K562 (cell line): ENCODE data around the gene STUB1. TPM values are rescaled to one million over a fixed set of nuclear protein-coding genes. Genes with fewer than 3 reads are reported as not detected.

ENCODE experiments used
- CBX5 ChIP-seq: IDR thresholded peaks from 2 replicates; pipeline ENCODE4 v1.6.1; 2014; ENCODE audit warnings: low read depth, borderline replicate concordance
- CHD1 ChIP-seq: fragments of 200-600 bp; sonication (generic); IDR thresholded peaks from one replicate; pipeline ENCODE4 v1.6.1; 2012; ENCODE audit warnings: mild to moderate bottlenecking, moderate library complexity, low read length, inconsistent platforms
- CREB1 ChIP-seq, 2 experiments: sonication (generic) in 1 of 2; formaldehyde crosslinking in 1 of 2; IDR thresholded peaks; 2 replicates each; pipeline versions ENCODE4 v1.6.1 to v1.8.0; 2012 to 2022; ENCODE audit warnings: inconsistent platforms in 1 of 2, mild to moderate bottlenecking in 1 of 2, missing genetic modification reagents in 1 of 2, moderate library complexity in 1 of 2
- CTBP1 ChIP-seq: fragments of 450-650 bp; IDR thresholded peaks from 2 replicates; pipeline ENCODE4 v1.6.1; 2016; ENCODE audit warnings: borderline replicate concordance
- ETV5 ChIP-seq: sonication (generic); formaldehyde crosslinking; IDR thresholded peaks from 2 replicates; pipeline ENCODE4 v1.4.0; 2020; ENCODE audit warnings: low read depth, mild to moderate bottlenecking, missing genetic modification reagents
- FOXP4 ChIP-seq: sonication (generic); formaldehyde crosslinking; IDR thresholded peaks from 2 replicates; pipeline ENCODE4 v1.8.0; 2022; ENCODE audit warnings: mild to moderate bottlenecking, missing genetic modification reagents, borderline replicate concordance
- GABPB1 ChIP-seq: sonication (generic); formaldehyde crosslinking; IDR thresholded peaks from 2 replicates; pipeline ENCODE4 v1.8.0; 2022; ENCODE audit warnings: mild to moderate bottlenecking, missing genetic modification reagents
- ILK ChIP-seq: fragments of 450-650 bp; IDR thresholded peaks from 2 replicates; pipeline ENCODE4 v1.6.1; 2016; ENCODE audit warnings: missing genetic modification characterization, low read depth, mild to moderate bottlenecking, missing compliant biosample characterization, moderate library complexity, borderline replicate concordance
- MEF2D ChIP-seq: conservative IDR thresholded peaks from 2 replicates; pipeline ENCODE4 v1.6.1; 2016; ENCODE audit warnings: low read depth, missing genetic modification characterization, missing compliant biosample characterization
- SIN3A ChIP-seq, 2 experiments: fragments of 150-350 bp in 1 of 2; IDR thresholded peaks; 2 replicates each; pipeline ENCODE4 v1.6.1; 2011 to 2016; ENCODE audit warnings: borderline replicate concordance in 2 of 2, low read depth in 2 of 2, low read length in 2 of 2, mild to moderate bottlenecking in 2 of 2, moderate library complexity in 2 of 2; ENCODE audit not compliant: control insufficient read depth in 1 of 2
- SPI1 ChIP-seq: IDR thresholded peaks from 2 replicates; pipeline ENCODE4 v1.6.1; 2011; ENCODE audit warnings: low read depth, low read length, control low read depth, borderline replicate concordance
- TOE1 ChIP-seq, 2 experiments: fragments of 450-650 bp in 1 of 2; sonication (generic) in 1 of 2; formaldehyde crosslinking in 1 of 2; IDR thresholded peaks; 2 replicates each; pipeline versions ENCODE4 v1.7.1 to v1.8.0; 2016 to 2022; ENCODE audit warnings: borderline replicate concordance in 2 of 2, mild to moderate bottlenecking in 2 of 2, antibody characterized with exemption in 1 of 2, inconsistent platforms in 1 of 2, low read depth in 1 of 2, missing genetic modification reagents in 1 of 2, moderate library complexity in 1 of 2
- YY1 ChIP-seq, 3 experiments: IDR thresholded peaks; 2 replicates each; pipeline ENCODE4 v1.6.1; 2011; ENCODE audit warnings: low read length in 2 of 3, mild to moderate bottlenecking in 2 of 3, moderate library complexity in 2 of 3, borderline replicate concordance in 1 of 3, control low read depth in 1 of 3, low read depth in 1 of 3; ENCODE audit not compliant: insufficient read depth in 3 of 3, insufficient replicate concordance in 2 of 3, control insufficient read depth in 1 of 3, insufficient read length in 1 of 3; ENCODE audit errors: extremely low read depth in 1 of 3
- ZNF12 ChIP-seq: sonication (generic); formaldehyde crosslinking; IDR thresholded peaks from 2 replicates; pipeline ENCODE4 v1.4.0; 2020; ENCODE audit warnings: mild to moderate bottlenecking, missing genetic modification reagents
- ZNF174 ChIP-seq: fragments of 250-450 bp; sonication (Bioruptor Pico); IDR thresholded peaks from 2 replicates; pipeline ENCODE4 v1.4.0; 2020; ENCODE audit warnings: mild to moderate bottlenecking
- ZNF184 ChIP-seq: sonication (generic); formaldehyde crosslinking; IDR thresholded peaks from 2 replicates; pipeline ENCODE4 v1.5.0; 2020; ENCODE audit warnings: missing genetic modification reagents
- ZNF431 ChIP-seq: sonication (generic); formaldehyde crosslinking; IDR thresholded peaks from 2 replicates; pipeline ENCODE4 v1.8.0; 2022; ENCODE audit warnings: mild to moderate bottlenecking, missing genetic modification reagents
- ZNF778 ChIP-seq: fragments of 450-650 bp; formaldehyde crosslinking; IDR thresholded peaks from 2 replicates; pipeline ENCODE4 v1.4.0; 2020; ENCODE audit warnings: mild to moderate bottlenecking, moderate library complexity
- ZNF79 ChIP-seq: fragments of 250-450 bp; sonication (Bioruptor Pico); IDR thresholded peaks from 2 replicates; pipeline ENCODE4 v1.4.0; 2020; ENCODE audit warnings: low read depth, mild to moderate bottlenecking, moderate library complexity
- polyA plus RNA-seq, 8 experiments: library from polyadenylated mRNA; depleted of rRNA in 4 of 8; stranded (reverse) in 5 of 8; unstranded in 3 of 8; fragments of >200 nt; fragmentation: Nextera tagmentation in 2 of 8; fragmentation: Illumina TruSeq in 1 of 8; extraction: Ambion mirVana in 2 of 8; extraction: Trizol in 1 of 8; gene quantifications; 2 replicates each; pipeline versions ENCODE4 v1.2.1 to v1.2.3, GENCODE V29; 2011 to 2014; ENCODE audit warnings: inconsistent platforms in 1 of 8, missing spikeins in 1 of 8
- total RNA-seq, 7 experiments: library from RNA; depleted of rRNA in 6 of 7; stranded (reverse); fragments of >200 nt in 6 of 7; fragmentation: Illumina TruSeq in 2 of 7; extraction: Trizol in 2 of 7; gene quantifications; 2 replicates each; pipeline versions ENCODE4 v1.2.1 to v1.2.3, GENCODE V29; 2011 to 2021; ENCODE audit warnings: low replicate concordance in 1 of 7
- TF ChIP-seq, protein P1 (sequence below): fragments of 450-650 bp; IDR thresholded peaks from 2 replicates; pipeline ENCODE4 v1.6.1; 2016; ENCODE audit warnings: low read depth, mild to moderate bottlenecking, moderate library complexity
- TF ChIP-seq, protein P2 (sequence below): fragments of 450-650 bp; formaldehyde crosslinking; IDR thresholded peaks from 2 replicates; pipeline ENCODE4 v1.4.0; 2022; ENCODE audit warnings: missing genetic modification characterization

STUB1 gene
- total and polyA plus RNA-seq, 9 of the 15 experiments (the other 6 are each of a cell fraction or from before 2014, with no cell fraction given) = 10.6 to 251 (median 152) TPM

GRCh38 chr16:674968-675883, 5.0 kb upstream of the STUB1 start, which contains the start of gene RHBDL1 (continued):
- TF ChIP-seq SIN3A (IDR thresholded peaks at IDR 0.05; ENCODE audit: borderline replicate concordance in 2 of 2, control insufficient read depth in 1 of 2, low read depth in 2 of 2, low read length in 2 of 2) = peak; percentile 66 to 70; a peak in 3 of 4 replicates
- TF ChIP-seq FOXP4 (CRISPR knock-in tag) = 0 out of 2 replicates have a peak, but pooled peaks have one; percentile 63
- TF ChIP-seq, protein P1, sequence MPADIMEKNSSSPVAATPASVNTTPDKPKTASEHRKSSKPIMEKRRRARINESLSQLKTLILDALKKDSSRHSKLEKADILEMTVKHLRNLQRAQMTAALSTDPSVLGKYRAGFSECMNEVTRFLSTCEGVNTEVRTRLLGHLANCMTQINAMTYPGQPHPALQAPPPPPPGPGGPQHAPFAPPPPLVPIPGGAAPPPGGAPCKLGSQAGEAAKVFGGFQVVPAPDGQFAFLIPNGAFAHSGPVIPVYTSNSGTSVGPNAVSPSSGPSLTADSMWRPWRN = peak; percentile 58; the same call in 1 of the 2 replicates
- TF ChIP-seq CHD1 = peak; percentile 50
- TF ChIP-seq ZNF431 (CRISPR knock-in tag) = no peak
- TF ChIP-seq ETV5 (CRISPR knock-in tag) = no peak
- TF ChIP-seq YY1 (IDR thresholded peaks at IDR 0.05; ENCODE audit: borderline replicate concordance in 1 of 3, control insufficient read depth in 1 of 3, extremely low read depth in 1 of 3, insufficient read depth in 3 of 3, insufficient read length in 1 of 3, insufficient replicate concordance in 2 of 3, low read depth in 1 of 3, low read length in 2 of 3) = peak in 2 of 3 experiments; percentile 5 to 13
- no peak for TF ChIP-seq ZNF79 (CRISPR knock-in tag)
- TF ChIP-seq ZNF184 (CRISPR knock-in tag) = no peak
- no peak for TF ChIP-seq MEF2D (tag)
- TF ChIP-seq CTBP1 = peak; percentile 83
- TF ChIP-seq GABPB1 (CRISPR knock-in tag) = peak; percentile 45; the same call in 1 of the 2 replicates
- peak; percentile 32 for TF ChIP-seq SPI1
- no peak for TF ChIP-seq ILK (tag)
- no peak for TF ChIP-seq CBX5
- TF ChIP-seq TOE1 (IDR thresholded peaks at IDR 0.05; ENCODE audit: borderline replicate concordance) = 0 out of 2 replicates have a peak, but pooled peaks have one; percentile 49
- TF ChIP-seq TOE1 (CRISPR knock-in tag; IDR thresholded peaks at IDR 0.05; ENCODE audit: borderline replicate concordance, low read depth) = 0 out of 2 replicates have a peak, but pooled peaks have one; percentile 59
- no peak for TF ChIP-seq ZNF778 (CRISPR knock-in tag)
- no peak for TF ChIP-seq ZNF12
- TF ChIP-seq, protein P2, sequence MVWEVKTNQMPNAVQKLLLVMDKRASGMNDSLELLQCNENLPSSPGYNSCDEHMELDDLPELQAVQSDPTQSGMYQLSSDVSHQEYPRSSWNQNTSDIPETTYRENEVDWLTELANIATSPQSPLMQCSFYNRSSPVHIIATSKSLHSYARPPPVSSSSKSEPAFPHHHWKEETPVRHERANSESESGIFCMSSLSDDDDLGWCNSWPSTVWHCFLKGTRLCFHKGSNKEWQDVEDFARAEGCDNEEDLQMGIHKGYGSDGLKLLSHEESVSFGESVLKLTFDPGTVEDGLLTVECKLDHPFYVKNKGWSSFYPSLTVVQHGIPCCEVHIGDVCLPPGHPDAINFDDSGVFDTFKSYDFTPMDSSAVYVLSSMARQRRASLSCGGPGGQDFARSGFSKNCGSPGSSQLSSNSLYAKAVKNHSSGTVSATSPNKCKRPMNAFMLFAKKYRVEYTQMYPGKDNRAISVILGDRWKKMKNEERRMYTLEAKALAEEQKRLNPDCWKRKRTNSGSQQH (CRISPR knock-in tag) = 0 out of 2 replicates have a peak, but pooled peaks have one; percentile 45
- no peak; the same call in 1 of the 2 replicates for TF ChIP-seq CREB1 (IDR thresholded peaks at IDR 0.05)
- TF ChIP-seq CREB1 (CRISPR knock-in tag; IDR thresholded peaks at IDR 0.05) = 0 out of 2 replicates have a peak, but pooled peaks have one; percentile 35
- no peak for TF ChIP-seq ZNF174 (CRISPR knock-in tag)
